OCI-LY7 (cell line): ENCODE measurements around the gene STIM1. TPM values are rescaled to one million over a fixed set of nuclear protein-coding genes. Genes with fewer than 3 reads are reported as not detected.
A peak's percentile ranks its signal among the peaks of the same experiment; 100 is the strongest.

Experiments used
- BruUV-seq: library from RNA; stranded (reverse); fragments of 400-500 nt; replicated peaks from 2 replicates; lab custom pipeline; 2021; lab: Mats Ljungman, UMichigan
- CTCF ChIA-PET: fragments of 300-600 bp; sonication (Branson Sonifier 250); formaldehyde crosslinking; loops from one replicate; lab custom pipeline; 2022; ENCODE audit warnings: antibody characterized with exemption; ENCODE audit not compliant: unreplicated experiment; lab: Charles Lee
- POLR2A ChIA-PET: fragments of 300-600 bp; sonication (Branson Sonifier 250); formaldehyde crosslinking; loops from one replicate; lab custom pipeline; 2022; ENCODE audit warnings: antibody characterized with exemption; lab: Charles Lee
- DNase-seq: peaks from one replicate; pipeline ENCODE4 v3.0.0-alpha.2; 2015; ENCODE audit warnings: low spot score
- H2AFZ ChIP-seq: fragments of 200-600 bp; sonication (generic), shearing (Covaris generic); 2 replicates; pipeline ENCODE4 v1.6.1; 2014; ENCODE audit warnings: mild to moderate bottlenecking, antibody characterized with exemption, low read length, moderate library complexity
- H3K27ac ChIP-seq: fragments of 200-600 bp; sonication (generic); 2 replicates; pipeline ENCODE4 v1.5.1; 2014; ENCODE audit warnings: mixed run types, low read depth, mild to moderate bottlenecking, moderate library complexity, low read length, inconsistent platforms; ENCODE audit not compliant: poor library complexity, severe bottlenecking
- H3K36me3 ChIP-seq: fragments of 200-600 bp; sonication (generic); 2 replicates; pipeline ENCODE4 v1.6.1; 2014; ENCODE audit warnings: mild to moderate bottlenecking, antibody characterized with exemption, low read length, moderate library complexity, mixed read lengths; ENCODE audit not compliant: insufficient read depth
- H3K4me1 ChIP-seq: fragments of 200-600 bp; sonication (generic); 2 replicates; pipeline ENCODE4 v1.5.1; 2014; ENCODE audit warnings: mild to moderate bottlenecking, low read length; ENCODE audit not compliant: insufficient read depth, poor library complexity, severe bottlenecking
- H3K4me2 ChIP-seq: fragments of 200-600 bp; sonication (generic); 2 replicates; pipeline ENCODE4 v1.6.1; 2014; ENCODE audit warnings: mild to moderate bottlenecking, low read length
- H3K4me3 ChIP-seq: fragments of 200-600 bp; sonication (generic); 2 replicates; pipeline ENCODE4 v1.5.1; 2014; ENCODE audit warnings: mild to moderate bottlenecking, low read depth, low read length; ENCODE audit not compliant: poor library complexity, severe bottlenecking
- H3K79me2 ChIP-seq: fragments of 200-600 bp; sonication (generic); 2 replicates; pipeline ENCODE4 v1.6.1; 2016; ENCODE audit warnings: low read depth, mild to moderate bottlenecking, low read length, moderate library complexity, mixed read lengths; ENCODE audit not compliant: insufficient read depth
- H3K9me2 ChIP-seq: fragments of 200-600 bp; sonication (generic); 2 replicates; pipeline ENCODE4 v1.6.1; 2016; ENCODE audit warnings: mild to moderate bottlenecking, low read length, mixed read lengths; ENCODE audit not compliant: insufficient read depth
- H3K9me3 ChIP-seq: fragments of 200-600 bp; sonication (generic); 2 replicates; pipeline ENCODE4 v1.6.1; 2014; ENCODE audit warnings: mild to moderate bottlenecking, mixed run types, low read length, mixed read lengths
- H4K20me1 ChIP-seq: fragments of 200-600 bp; sonication (generic); 2 replicates; pipeline ENCODE4 v1.6.1; 2014; ENCODE audit warnings: mild to moderate bottlenecking, antibody characterized with exemption, low read length, moderate library complexity, mixed read lengths; ENCODE audit not compliant: insufficient read depth
- CTCF ChIP-seq: fragments of 200-600 bp; sonication (generic); conservative IDR thresholded peaks from 2 replicates; pipeline ENCODE4 v1.5.1; 2014; ENCODE audit warnings: mild to moderate bottlenecking, antibody characterized with exemption, low read length, moderate library complexity, mixed read lengths
- EZH2phosphoT487 ChIP-seq: fragments of 200-600 bp; sonication (generic); IDR thresholded peaks from 2 replicates; pipeline ENCODE4 v1.6.1; 2018; ENCODE audit warnings: low read depth, borderline replicate concordance, mild to moderate bottlenecking, mixed run types, antibody characterized with exemption, low read length, moderate library complexity, mixed read lengths
- intact Hi-C: fragments of 100-400 bp; cut with micrococcal nuclease; formaldehyde crosslinking; loops from one replicate; pipeline ENCODE4 v1.10.0; 2022; ENCODE audit not compliant: unreplicated experiment
- total RNA-seq, 2 experiments: library from RNA; depleted of rRNA in 1 of 2; stranded (reverse); fragments of >200 nt in 1 of 2; shearing (Covaris generic) in 1 of 2; gene quantifications; 2 replicates each; pipeline ENCODE4 v1.2.3, GENCODE V29; 2014 to 2022

Gene STIM1
- total RNA-seq, 2 experiments from 2014 or later: 21.0 to 49.1 TPM

GRCh38 chr11:3947061-3947460 lies 91.6 kb downstream of the STIM1 start:
- Histone ChIP-seq H3K9me2 (no peaks in the 10 kb centered on the region), H3K9me3 (peaks cover 8% of the 10 kb centered on the region; the same call in 1 of the 2 replicates), H3K36me3 (peaks cover 19% of the 10 kb centered on the region), H2AFZ (peak overlapping the region; percentile 50; the same call in 1 of the 2 replicates), H3K4me3 (peak overlapping the region; percentile 52), H3K4me1 (peaks cover 74% of the 10 kb centered on the region), H3K79me2 (peaks cover 20% of the 10 kb centered on the region; the same call in 1 of the 2 replicates), H3K4me2 (peak overlapping the region; percentile 83), H3K27ac (peak overlapping the region; percentile 96), H4K20me1 (no peaks in the 10 kb centered on the region)
- no peak for TF ChIP-seq EZH2phosphoT487
- no peak for TF ChIP-seq CTCF
- peak; percentile 88 for DNase-seq
- CTCF ChIA-PET: interaction anchor here (0.9 to 2.0 kb wide), 4 partner anchors 93 to 109 kb away, joined by 3 to 10 read pairs (median 4); partner anchors contain the start of gene STIM1
- BruUV-seq: no TSS peak
- POLR2A ChIA-PET: interaction anchor here (0.6 to 2.6 kb wide), 9 partner anchors 8 to 523 kb away, joined by 3 to 12 read pairs (median 5); partner anchors contain the start of gene RHOG
- intact Hi-C loops: loop anchor here (2.0 kb wide), 1 partner anchor 92 kb away; the partner anchor contains the start of gene STIM1

- peak overlapping the region; percentile 83 for H3K4me2 ChIP-seq
- intact Hi-C loops: no loop called here
- H3K36me3 ChIP-seq: peaks cover 18% of the 10 kb centered on the region
- H3K79me2 ChIP-seq: peaks cover 20% of the 10 kb centered on the region; the same call in 1 of the 2 replicates
- H3K27ac ChIP-seq: peak overlapping the region; percentile 96
- peaks cover 8% of the 10 kb centered on the region; the same call in 1 of the 2 replicates for H3K9me3 ChIP-seq
- DNase-seq: peak; percentile 80
- peak overlapping the region; percentile 33 for H3K4me3 ChIP-seq
- no peak overlapping the region for H2AFZ ChIP-seq
- no TSS peak for BruUV-seq
- no peaks in the 10 kb centered on the region for H3K9me2 ChIP-seq
- ChIA-PET CTCF (no interaction called here), POLR2A (interaction anchor here (0.7 to 2.3 kb wide), 2 partner anchors 22 to 69 kb away, joined by 3 to 6 read pairs; no protein-coding TSS in a partner anchor)
- H3K4me1 ChIP-seq: peaks cover 71% of the 10 kb centered on the region
- TF ChIP-seq CTCF (no peak), EZH2phosphoT487 (no peak)
- no peaks in the 10 kb centered on the region for H4K20me1 ChIP-seq
Measured at GRCh38 chr11:3949125-3949524, 93.7 kb downstream of the STIM1 start.
